Activated CD8-positive, alpha-beta memory T cell treated with anti-CD3 and anti-CD28 coated beads, Interleukin-2, amount 50 U/mL, for 48 hours (primary cell): ENCODE measurements around the gene VPS16.
"Not testable (repeated sequence)": the region's sequence is repeated elsewhere in the genome, so short reads cannot be mapped to it uniquely, and the experiment has no call there.

ENCODE experiments used
- DNase-seq: peaks from one replicate; pipeline ENCODE4 v3.0.0-alpha.2; 2020

The VPS16 gene

GRCh38 chr20:2807929-2808328 is 32.6 kb upstream of the VPS16 start:
- peak; percentile 25 for DNase-seq

DNA sequence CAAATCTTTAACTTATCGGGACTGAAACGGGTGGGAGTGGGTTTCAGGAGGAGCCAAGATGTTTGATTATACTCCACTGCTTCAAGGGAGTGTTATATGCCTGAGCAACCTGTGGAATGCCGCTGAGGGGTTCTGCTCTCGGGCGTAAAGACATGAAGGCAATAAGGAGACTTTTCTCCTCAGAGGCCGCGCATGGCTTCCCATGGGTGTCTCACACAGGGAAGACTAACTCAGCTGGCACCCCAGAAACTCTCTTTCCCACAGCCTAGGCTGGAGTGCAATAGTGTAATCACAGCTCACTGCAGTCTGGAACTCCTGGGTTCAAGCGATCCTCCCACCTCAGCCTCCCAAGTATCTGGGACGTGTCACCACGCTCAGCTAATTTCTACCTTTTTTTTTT is 30.9 kb upstream of the VPS16 start:
- DNase-seq: peak; percentile 35

DNA sequence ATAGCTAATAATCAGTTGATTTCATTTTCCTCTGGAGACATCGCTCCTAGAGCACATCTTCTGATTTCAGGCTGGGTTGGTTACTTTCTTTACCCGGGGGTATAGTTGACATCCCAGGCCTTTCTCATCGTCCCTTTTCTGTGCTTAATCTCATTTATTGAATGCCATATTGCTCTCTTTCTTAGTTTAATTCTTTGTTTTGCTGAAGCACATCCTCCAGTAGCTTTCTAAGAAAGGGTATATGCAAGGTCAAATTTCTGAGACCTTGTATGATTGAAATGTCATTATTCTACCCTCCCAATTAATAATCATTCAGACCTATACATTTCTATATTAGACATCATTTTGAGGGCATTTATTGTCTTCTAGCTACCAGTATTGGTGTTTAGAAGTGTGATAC is 28.4 kb upstream of the VPS16 start:
- no peak for DNase-seq

DNA sequence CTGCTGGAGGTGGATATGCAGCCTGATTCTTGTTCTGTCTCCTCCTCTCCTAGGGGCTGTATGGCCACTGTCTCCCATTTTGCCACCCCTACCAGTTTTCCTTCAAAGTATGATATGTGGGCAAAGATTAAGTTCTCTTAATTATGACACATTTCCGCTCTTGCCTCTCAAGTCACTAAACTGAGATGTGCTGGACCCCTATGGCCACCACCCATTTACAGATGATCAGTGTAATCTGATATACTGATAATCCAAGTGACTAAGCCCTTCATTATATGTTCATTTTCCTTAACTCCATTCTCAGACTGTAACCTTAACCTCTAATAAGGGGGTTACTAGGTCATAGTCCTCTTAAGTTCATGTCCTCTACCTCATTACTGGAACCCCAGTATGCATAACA is 26.5 kb upstream of the VPS16 start:
- no peak for DNase-seq

- DNase-seq: no peak
These were observed 25.9 kb upstream of the VPS16 start, which contains the start of gene C20orf141 for GRCh38 chr20:2814587-2815051. TSS of gene C20orf141 (plus strand) at chr20:2814987. CDS start at chr20:2815185, 198 bp downstream.

GRCh38 chr20:2815242-2815900 is 25.2 kb upstream of the VPS16 start:
- DNase-seq: peak; percentile 44

- DNase-seq: peak; percentile 39
These were observed 24.4 kb upstream of the VPS16 start, which contains the start of gene TMEM239 for GRCh38 chr20:2816030-2816582. TSS of gene TMEM239 (plus strand) at chr20:2816364. CDS start at chr20:2816555, 191 bp downstream.

GRCh38 chr20:2816583-2817340 is 23.8 kb upstream of the VPS16 start:
- DNase-seq: peak; percentile 53

- peak; percentile 6 for DNase-seq
These were observed 23.2 kb upstream of the VPS16 start for GRCh38 chr20:2817341-2817726.

DNA sequence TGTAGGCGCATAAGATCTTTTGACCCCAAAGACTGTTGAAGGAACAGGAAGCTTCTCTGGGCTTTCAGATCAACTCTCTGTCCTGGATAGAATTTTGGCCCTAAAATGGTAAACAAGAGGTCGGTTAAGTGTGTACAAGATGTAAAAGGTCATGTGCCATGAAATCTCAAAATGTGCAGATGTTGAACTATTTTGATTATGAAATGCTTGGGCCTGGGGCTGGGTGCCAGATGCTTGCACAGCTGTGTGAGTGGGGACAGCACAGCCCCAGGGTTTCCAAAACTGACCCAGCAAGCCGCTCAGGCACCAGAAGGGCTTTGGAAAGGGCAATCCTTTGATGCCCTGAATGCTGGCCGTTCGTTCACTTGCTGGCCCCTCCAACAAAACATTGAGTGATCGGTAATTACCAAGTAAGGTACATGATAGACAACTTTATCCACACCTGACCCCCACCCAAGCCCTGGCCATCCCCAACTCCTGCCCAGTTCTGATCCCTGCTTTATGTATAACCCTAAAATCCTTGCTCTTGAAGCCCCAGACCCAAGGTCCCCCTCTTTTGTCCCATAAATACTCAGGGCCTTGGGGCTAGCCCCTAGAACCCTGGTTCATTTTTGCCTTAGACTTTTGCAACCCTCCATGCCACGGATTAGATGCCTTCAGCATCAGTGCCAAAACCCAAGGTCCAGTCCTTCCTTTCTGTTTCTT is 22.5 kb upstream of the VPS16 start:
- DNase-seq: no peak

DNA sequence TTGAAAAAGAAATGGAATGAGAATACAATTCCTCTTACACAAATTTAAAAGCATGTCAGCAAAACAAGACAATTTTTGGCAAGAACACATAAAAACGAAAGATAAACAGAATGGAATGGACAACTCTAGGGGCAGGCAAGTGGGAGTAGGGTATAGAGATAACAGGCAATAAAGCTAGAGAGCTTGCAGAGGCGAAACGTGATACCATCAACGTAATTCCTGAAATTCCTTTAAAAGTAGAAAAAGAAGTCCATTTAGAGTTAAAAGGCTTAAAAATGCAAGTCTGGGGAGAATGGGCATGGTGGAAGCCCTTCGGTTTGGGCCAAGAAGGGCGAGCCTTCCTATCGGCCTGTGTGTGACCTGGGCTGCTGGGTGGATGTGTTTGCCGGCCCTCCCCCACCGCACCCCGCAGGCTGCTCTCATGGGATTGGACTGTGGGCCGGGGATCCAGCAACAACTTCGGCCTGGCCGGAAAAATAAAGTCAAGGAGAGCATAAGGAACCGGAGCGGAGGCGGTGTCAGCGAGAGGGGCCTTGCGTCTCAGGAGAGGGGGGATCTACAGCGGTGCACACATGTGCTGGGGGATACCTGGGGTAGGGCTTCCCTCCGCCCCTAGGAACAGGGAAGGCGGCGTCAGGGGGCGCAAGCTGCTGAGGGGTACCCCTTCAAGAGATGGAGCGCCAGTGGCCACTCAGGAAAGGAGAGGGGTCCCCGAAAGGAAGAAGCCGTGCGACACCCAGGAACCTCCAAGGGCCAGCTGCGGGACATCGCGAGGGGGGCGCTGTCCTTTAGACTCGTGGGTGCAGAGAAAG is 20.3 kb upstream of the VPS16 start:
- DNase-seq: peak; percentile 29

DNA sequence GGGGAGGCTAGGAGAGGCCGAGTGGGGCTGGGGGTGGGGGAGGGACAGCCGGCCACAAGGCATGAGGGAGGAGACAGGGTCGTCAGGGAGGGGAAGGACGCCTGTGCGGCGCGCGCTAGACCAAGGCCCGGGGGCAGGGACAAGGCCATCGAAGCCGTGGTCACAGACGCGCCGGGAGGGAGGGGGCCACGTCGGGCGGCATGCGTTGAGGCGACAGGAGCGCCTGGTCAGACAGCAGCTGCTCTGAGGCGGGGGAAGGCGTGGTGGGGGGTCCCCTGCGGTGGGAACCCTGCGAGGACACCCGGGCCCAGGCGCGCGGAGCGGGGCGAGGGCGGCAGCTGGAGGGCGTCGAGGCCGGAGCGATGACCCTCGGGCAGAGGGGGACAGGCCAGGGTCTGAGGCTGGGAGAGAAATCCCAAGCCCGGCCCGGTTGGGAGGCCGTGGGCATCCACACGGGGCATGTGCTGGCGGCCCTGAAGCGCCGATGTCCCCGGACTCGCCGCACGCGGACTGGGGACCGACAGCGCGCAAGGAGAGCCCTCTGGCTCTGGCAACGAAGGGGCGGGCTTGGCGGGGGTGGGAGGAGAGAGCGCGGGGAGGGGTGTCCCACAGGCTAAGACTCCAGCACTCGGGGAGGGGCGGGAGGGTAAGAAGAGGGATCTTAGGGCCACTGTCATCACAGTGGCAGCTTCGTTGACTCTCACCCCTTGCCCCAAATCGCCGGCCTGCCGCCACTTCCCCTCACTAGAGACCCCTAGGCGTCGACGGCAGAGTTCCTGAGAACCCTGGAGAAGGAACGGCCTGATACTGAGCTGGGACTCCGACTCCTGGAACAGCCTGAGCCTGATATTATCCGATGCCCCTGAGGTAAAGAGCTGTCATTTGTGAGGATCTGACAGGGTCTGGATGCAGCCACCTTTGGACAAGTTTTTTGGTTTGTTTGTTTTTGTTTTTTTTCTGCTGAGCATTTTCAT is 19.4 kb upstream of the VPS16 start:
- DNase-seq: peak; percentile 49

DNA sequence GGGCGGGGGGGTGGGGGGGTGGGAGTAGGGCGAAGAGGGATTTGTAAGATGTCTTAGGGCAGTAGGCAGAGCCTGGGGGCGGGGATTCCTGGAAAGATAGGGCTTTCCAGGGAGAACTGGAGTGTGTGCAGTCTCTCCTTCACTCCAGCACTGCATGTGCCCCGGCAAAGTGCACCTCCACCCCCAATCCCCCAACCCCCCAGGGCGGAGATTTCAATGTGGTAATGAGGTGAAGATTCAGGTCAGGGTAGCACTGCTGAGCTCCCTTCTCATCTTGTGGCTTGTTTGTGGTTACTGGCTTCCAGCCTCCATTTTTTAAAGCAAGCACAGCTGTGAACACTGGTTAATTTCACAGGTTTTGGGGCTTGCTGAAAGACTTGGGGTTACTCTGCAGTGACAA is 18.5 kb upstream of the VPS16 start:
- DNase-seq: peak; percentile 54

DNA sequence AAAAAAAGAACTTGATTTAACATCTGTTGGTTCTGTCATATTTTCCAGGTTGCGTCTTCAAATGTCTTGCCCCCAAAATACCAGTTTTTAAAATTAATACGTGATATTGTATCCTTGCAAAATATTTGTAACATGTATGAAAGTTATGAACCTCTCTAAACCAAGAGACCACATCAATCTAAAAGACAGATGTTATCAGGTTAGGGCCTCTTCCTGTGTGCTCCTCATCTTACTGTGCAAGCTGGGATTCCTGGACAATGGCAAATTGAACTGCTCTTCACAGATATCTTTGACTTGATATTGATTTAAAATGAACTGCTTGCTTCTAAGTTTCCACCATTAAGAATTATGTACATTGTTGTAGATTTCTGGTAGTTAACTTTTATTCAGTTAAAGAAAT is 14.8 kb upstream of the VPS16 start:
- no peak for DNase-seq

- no peak for DNase-seq
These were observed 13.9 kb upstream of the VPS16 start for GRCh38 chr20:2826655-2827054.

GRCh38 chr20:2829376-2829775 is 11.2 kb upstream of the VPS16 start:
- DNase-seq: peak; percentile 17

- DNase-seq: not testable (repeated sequence)
These were observed 9.3 kb upstream of the VPS16 start for GRCh38 chr20:2831206-2831605.

GRCh38 chr20:2833761-2834160 is 6.8 kb upstream of the VPS16 start:
- no peak for DNase-seq

GRCh38 chr20:2834401-2835110 is 6.0 kb upstream of the VPS16 start:
- no peak for DNase-seq

- no peak for DNase-seq
These were observed 5.2 kb upstream of the VPS16 start for GRCh38 chr20:2835331-2835796.
